OCI-LY3 (cell line): ENCODE measurements around the gene HMX2.

Experiments used
- EZH2phosphoT487 ChIP-seq: fragments of 200-600 bp; shearing (Covaris generic); IDR thresholded peaks from 2 replicates; pipeline ENCODE4 v1.6.1; 2018; ENCODE audit warnings: antibody characterized with exemption, mixed run types, low read depth
- TF ChIP-seq, protein P1 (sequence below): fragments of 200-600, 300-600 bp; sonication (generic); IDR thresholded peaks from 2 replicates; pipeline ENCODE4 v1.5.1; 2014; ENCODE audit warnings: antibody characterized with exemption, low read length, low read depth

DNA sequence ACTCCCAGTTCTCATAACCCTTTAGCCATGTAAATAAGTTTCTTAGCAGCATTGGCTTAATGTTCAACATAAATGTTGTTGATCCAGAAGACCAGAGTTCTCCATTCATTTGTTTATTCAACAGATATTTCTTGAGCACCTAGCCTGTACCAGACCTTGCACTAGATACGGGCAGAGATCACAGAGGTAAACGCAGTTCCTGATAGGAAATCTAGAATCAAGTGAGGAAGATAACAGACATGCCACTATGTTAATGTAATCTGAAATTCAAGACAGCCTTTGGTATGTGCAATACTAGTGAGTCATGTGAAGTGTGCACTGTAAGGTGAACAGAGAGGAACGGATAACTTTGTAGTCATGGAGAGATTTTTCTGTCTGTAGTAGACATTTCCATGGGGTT is 9.3 kb downstream of the HMX2 start:
- TF ChIP-seq, protein P1, sequence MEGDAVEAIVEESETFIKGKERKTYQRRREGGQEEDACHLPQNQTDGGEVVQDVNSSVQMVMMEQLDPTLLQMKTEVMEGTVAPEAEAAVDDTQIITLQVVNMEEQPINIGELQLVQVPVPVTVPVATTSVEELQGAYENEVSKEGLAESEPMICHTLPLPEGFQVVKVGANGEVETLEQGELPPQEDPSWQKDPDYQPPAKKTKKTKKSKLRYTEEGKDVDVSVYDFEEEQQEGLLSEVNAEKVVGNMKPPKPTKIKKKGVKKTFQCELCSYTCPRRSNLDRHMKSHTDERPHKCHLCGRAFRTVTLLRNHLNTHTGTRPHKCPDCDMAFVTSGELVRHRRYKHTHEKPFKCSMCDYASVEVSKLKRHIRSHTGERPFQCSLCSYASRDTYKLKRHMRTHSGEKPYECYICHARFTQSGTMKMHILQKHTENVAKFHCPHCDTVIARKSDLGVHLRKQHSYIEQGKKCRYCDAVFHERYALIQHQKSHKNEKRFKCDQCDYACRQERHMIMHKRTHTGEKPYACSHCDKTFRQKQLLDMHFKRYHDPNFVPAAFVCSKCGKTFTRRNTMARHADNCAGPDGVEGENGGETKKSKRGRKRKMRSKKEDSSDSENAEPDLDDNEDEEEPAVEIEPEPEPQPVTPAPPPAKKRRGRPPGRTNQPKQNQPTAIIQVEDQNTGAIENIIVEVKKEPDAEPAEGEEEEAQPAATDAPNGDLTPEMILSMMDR, result no peak
- TF ChIP-seq EZH2phosphoT487, result no peak
